Measurements from ENCODE around the gene PIPOX.

Gene PIPOX

DNA sequence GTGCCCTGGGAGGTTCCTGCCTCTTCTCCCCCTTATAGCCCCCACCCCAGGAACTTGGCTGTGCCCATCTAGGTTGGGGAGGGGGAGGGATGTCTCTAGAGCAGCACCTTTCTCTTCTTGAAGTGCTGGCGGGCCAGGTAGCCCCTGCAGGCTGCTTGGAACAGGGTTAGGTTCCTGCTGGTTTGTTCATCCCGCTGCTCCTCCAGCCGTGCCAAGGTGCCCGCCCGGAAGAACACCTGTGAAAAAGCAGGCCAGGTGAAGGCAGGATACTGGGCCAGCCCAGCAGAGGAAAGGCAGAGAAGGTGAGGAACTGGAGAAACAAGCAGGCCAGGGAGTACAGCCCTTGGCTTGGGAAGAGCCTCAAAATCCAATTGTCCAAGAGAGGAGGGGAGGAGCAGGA lies 56.6 kb downstream of the PIPOX start:
- no peak for DNase-seq (ENCODE audit: extremely low read depth, low read depth)
- TF ChIP-seq, protein P1, sequence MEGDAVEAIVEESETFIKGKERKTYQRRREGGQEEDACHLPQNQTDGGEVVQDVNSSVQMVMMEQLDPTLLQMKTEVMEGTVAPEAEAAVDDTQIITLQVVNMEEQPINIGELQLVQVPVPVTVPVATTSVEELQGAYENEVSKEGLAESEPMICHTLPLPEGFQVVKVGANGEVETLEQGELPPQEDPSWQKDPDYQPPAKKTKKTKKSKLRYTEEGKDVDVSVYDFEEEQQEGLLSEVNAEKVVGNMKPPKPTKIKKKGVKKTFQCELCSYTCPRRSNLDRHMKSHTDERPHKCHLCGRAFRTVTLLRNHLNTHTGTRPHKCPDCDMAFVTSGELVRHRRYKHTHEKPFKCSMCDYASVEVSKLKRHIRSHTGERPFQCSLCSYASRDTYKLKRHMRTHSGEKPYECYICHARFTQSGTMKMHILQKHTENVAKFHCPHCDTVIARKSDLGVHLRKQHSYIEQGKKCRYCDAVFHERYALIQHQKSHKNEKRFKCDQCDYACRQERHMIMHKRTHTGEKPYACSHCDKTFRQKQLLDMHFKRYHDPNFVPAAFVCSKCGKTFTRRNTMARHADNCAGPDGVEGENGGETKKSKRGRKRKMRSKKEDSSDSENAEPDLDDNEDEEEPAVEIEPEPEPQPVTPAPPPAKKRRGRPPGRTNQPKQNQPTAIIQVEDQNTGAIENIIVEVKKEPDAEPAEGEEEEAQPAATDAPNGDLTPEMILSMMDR (IDR thresholded peaks at IDR 0.05; ENCODE audit: low read depth, low read length, missing control alignments), result no peak
- no peak overlapping the region for H3K4me3 ChIP-seq (replicated peaks; ENCODE audit: low read depth, low read length)

DNA sequence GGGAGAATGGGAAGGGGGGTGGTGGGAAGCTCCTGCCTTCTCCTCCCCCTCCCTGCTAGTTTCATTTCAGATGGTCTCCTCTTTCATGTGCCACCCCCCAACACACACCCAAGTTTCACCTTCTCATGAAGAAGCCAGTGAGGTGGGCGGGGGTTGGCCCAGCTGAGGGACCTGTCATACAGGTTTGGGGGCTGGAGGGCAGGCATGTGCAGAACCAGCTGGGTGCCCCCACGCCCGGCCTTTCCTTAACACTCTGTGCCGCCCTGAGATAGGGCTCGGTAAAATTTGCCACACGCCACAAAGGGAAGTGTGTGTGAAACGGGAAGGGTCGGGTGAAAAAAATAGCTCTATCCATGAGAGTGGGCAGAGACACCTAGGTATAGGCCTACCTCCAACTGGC lies 57.4 kb downstream of the PIPOX start:
- DNase-seq (ENCODE audit: extremely low read depth, low read depth), result no peak

DNA sequence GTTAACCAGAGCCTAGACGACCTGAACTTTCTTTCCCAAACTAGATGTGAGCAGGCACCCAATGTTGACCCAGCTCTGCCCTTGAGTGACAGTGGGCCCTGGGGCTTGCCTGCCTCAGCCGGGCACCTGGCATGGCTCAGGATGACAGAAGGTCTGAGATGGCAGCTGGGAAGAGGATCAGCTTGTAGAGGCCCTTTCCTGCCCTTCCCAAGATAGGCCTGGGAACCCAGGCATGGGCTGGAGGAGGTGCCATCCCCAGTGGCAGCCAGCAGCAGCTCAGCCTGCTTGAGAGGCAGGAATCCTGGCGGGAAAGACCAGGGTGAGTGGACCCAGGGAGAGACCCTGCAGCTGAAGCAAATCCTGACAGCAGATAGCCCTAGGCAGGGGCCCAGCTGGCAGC lies 59.1 kb downstream of the PIPOX start:
- TF ChIP-seq, protein P1 (IDR thresholded peaks at IDR 0.05; ENCODE audit: low read depth, low read length, missing control alignments), result no peak
- DNase-seq (ENCODE audit: extremely low read depth, low read depth), result no peak

More for the DNA sequence above, 57.4 kb downstream of the PIPOX start:
- TF ChIP-seq, protein P1 (IDR thresholded peaks at IDR 0.05; ENCODE audit: low read depth, low read length, missing control alignments), result no peak
- no peak overlapping the region for H3K4me3 ChIP-seq (replicated peaks; ENCODE audit: low read depth, low read length)

DNA sequence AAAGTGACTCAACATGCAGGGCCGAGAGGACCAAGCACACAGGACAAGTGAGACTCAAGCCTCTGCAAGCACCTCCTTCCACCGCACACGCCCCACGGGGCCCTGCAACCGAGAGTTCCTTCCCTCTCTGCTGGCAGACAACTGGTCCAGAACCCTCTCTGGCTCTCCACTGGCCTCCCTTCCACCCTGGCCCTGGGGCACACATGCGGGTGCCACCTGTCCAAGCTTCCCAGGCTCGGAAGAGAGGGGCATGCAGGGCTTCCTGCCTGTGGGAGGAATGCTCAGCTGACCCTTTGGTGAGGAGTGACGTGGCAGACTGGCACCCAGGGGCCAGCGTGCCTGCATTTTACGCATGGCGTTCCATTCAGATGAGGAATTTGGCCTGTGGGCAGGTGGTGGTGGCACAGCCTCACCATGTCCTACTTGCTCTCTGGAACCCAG lies 59.8 kb downstream of the PIPOX start:
- TF ChIP-seq, protein P1 (IDR thresholded peaks at IDR 0.05; ENCODE audit: low read depth, low read length, missing control alignments), result no peak
- no peak for DNase-seq (ENCODE audit: extremely low read depth, low read depth)

More for the DNA sequence above, 59.1 kb downstream of the PIPOX start:
- no peak overlapping the region for H3K4me3 ChIP-seq (replicated peaks; ENCODE audit: low read depth, low read length)

DNA sequence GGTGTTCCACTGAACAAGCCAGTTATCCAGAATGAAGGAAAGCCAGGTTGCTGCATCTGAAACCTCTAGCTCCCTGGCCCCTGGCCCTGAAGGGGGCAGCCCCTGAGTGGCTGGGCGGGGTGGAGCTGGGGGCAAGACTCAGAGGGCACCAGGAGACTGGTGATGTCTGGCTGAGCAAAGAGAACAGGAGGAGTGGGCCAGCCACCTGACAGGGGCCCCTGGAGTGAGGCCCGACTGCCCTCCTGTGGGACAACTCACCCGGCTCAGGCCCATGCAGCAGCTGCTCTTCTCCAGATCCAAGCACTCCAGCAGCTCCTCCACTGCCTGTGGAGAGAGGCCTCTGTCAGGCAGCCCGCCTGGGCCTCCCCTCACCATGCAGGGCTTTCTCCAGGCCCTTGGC lies 60.4 kb downstream of the PIPOX start:
- no peak overlapping the region for H3K4me3 ChIP-seq (replicated peaks; ENCODE audit: low read depth, low read length)
- no peak for DNase-seq (ENCODE audit: extremely low read depth, low read depth)
- TF ChIP-seq, protein P1 (IDR thresholded peaks at IDR 0.05; ENCODE audit: low read depth, low read length, missing control alignments), result no peak

More for the DNA sequence above, 59.8 kb downstream of the PIPOX start:
- H3K4me3 ChIP-seq (replicated peaks; ENCODE audit: low read depth, low read length), result no peak overlapping the region
